ENCODE measurements around the gene CAMSAP3.

DNA sequence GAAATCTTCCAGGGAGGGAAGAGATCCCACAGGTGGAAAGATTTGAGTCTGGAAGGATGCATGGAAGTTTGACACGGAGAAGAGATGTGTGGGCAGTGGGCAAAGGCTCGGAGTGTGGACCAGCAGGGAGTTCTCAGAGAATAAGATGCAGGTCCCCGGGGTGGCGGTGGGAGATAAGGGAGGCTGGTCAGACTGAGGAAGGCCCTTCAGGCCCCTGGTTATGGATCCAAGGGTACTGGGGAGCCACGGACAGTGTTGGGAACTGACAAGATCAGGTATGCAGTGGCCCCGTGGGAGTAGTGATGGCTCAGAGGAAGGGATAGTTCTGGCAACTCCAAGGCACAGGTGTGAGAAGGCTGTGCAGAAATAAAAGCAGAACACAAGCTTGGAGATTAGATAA lies 2.5 kb downstream of the CAMSAP3 start:
- TF ChIP-seq, protein P1, sequence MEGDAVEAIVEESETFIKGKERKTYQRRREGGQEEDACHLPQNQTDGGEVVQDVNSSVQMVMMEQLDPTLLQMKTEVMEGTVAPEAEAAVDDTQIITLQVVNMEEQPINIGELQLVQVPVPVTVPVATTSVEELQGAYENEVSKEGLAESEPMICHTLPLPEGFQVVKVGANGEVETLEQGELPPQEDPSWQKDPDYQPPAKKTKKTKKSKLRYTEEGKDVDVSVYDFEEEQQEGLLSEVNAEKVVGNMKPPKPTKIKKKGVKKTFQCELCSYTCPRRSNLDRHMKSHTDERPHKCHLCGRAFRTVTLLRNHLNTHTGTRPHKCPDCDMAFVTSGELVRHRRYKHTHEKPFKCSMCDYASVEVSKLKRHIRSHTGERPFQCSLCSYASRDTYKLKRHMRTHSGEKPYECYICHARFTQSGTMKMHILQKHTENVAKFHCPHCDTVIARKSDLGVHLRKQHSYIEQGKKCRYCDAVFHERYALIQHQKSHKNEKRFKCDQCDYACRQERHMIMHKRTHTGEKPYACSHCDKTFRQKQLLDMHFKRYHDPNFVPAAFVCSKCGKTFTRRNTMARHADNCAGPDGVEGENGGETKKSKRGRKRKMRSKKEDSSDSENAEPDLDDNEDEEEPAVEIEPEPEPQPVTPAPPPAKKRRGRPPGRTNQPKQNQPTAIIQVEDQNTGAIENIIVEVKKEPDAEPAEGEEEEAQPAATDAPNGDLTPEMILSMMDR (IDR thresholded peaks at IDR 0.05) = no peak
- no peak for TF ChIP-seq POLR2A (IDR thresholded peaks at IDR 0.05)

All from heart left ventricle (tissue), 13 donors.